Coronary artery (tissue), 2 donors: Measurements from ENCODE around the gene CHCHD2.
"Not testable (repeated sequence)": the region's sequence is repeated elsewhere in the genome, so short reads cannot be mapped to it uniquely, and the experiment has no call there.

ENCODE experiments used
- DNase-seq: peaks from one replicate; pipeline ENCODE4 v3.0.0-alpha.2; 2017; ENCODE audit warnings: low spot score
- H3K27ac ChIP-seq, 2 donors: fragments of 200-600 bp; sonication (generic); one replicate each; pipeline ENCODE4 v1.5.1; 2016 to 2019
- H3K4me3 ChIP-seq: fragments of 200-600 bp; sonication (generic); 2 replicates; pipeline ENCODE4 v1.5.1; 2016; ENCODE audit warnings: mild to moderate bottlenecking, moderate library complexity
- TF ChIP-seq, protein P1 (sequence below): fragments of 200-600 bp; sonication (generic); IDR thresholded peaks from one replicate; pipeline ENCODE4 v1.5.1; 2019; ENCODE audit warnings: antibody characterized with exemption

CHCHD2 gene

GRCh38 chr7:56078196-56078595 is 28.1 kb downstream of the CHCHD2 start:
- peak overlapping the region; percentile 61 to 87 for H3K27ac ChIP-seq
- no peak for DNase-seq

DNA sequence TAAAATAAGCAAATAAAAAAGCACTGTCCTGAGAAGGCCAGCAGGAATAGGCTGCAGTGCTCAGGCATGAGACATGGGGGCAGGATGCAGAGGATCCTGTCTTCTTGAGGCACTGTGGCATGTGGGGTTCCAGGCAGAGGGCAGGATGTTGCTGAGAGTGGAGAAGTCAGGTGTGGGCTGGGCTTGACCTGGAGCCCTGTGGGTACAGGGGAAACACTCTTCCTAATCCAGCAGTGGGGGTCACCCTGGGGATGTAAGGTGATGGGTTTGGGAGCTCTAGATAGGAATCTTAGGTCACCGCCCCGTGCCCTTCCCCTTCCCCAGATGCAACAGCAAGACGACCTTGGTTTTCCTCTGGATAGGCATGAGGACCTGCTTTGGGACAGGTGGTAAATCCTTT is 28.6 kb downstream of the CHCHD2 start:
- no peak overlapping the region for H3K4me3 ChIP-seq
- no peak for DNase-seq
- TF ChIP-seq, protein P1, sequence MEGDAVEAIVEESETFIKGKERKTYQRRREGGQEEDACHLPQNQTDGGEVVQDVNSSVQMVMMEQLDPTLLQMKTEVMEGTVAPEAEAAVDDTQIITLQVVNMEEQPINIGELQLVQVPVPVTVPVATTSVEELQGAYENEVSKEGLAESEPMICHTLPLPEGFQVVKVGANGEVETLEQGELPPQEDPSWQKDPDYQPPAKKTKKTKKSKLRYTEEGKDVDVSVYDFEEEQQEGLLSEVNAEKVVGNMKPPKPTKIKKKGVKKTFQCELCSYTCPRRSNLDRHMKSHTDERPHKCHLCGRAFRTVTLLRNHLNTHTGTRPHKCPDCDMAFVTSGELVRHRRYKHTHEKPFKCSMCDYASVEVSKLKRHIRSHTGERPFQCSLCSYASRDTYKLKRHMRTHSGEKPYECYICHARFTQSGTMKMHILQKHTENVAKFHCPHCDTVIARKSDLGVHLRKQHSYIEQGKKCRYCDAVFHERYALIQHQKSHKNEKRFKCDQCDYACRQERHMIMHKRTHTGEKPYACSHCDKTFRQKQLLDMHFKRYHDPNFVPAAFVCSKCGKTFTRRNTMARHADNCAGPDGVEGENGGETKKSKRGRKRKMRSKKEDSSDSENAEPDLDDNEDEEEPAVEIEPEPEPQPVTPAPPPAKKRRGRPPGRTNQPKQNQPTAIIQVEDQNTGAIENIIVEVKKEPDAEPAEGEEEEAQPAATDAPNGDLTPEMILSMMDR: no peak
- H3K27ac ChIP-seq: peak overlapping the region; percentile 61 to 87

More at GRCh38 chr7:56078196-56078595, 28.1 kb downstream of the CHCHD2 start:
- H3K4me3 ChIP-seq: no peak overlapping the region
- TF ChIP-seq, protein P1: no peak

DNA sequence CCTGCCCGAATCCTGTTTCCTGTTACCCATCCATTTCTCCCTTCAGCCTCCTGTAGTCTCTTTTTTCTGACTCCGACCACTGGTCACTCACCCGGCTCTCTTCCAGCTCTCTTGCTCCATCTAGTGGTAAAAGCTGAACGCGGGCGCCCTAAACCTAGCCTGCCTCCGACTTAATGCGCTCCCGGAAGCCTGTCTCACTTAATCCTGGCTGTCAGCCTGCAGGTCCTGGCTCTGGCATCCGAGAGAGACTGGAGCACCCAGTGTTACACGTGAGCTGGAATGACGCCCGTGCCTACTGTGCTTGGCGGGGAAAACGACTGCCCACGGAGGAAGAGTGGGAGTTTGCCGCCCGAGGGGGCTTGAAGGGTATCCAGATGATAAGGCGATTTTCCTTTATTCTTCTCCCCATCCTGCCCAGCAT is 31.9 kb downstream of the CHCHD2 start:
- TF ChIP-seq, protein P1: peak; percentile 84
- H3K27ac ChIP-seq: peak overlapping the region; percentile 28 to 52
- DNase-seq: peak; percentile 90
- no peak overlapping the region for H3K4me3 ChIP-seq

GRCh38 chr7:56066376-56066775 is 39.9 kb downstream of the CHCHD2 start:
- not testable (repeated sequence) for H3K27ac ChIP-seq, H3K4me3 ChIP-seq, DNase-seq

GRCh38 chr7:56063882-56064625 is 42.2 kb downstream of the CHCHD2 start, which contains the start of gene SUMF2:
SUMF2 (plus strand) TSS chr7:56064286; CDS start chr7:56064312, 26 bp downstream.
- Histone ChIP-seq H3K27ac (peak within 1 kb of the TSS; percentile 93 to 95), H3K4me3 (peak within 1 kb of the TSS; percentile 87)
- TF ChIP-seq, protein P1: no peak
- peak; percentile 95 for DNase-seq

DNA sequence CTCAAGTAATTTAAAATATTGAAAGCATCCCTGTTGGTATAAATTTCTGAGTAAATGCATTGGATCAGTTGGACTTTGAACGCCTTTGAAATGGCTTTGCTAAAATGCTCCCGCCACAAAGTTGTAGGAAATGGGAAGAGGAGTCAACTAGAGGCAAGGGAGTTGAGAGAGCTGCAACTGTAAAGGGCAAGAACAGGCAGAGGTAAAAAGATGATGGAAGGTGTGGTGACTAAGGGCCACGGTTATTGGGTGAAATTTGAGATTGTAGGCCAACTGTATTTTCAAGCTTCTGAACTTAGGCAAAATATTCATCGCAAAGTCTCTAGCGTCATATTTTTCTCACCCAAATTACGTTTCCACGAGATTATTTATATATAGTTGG is 42.8 kb downstream of the CHCHD2 start:
- peak overlapping the region; percentile 87 for H3K4me3 ChIP-seq
- DNase-seq: no peak
- H3K27ac ChIP-seq: peak overlapping the region; percentile 93 to 95
- TF ChIP-seq, protein P1: no peak

DNA sequence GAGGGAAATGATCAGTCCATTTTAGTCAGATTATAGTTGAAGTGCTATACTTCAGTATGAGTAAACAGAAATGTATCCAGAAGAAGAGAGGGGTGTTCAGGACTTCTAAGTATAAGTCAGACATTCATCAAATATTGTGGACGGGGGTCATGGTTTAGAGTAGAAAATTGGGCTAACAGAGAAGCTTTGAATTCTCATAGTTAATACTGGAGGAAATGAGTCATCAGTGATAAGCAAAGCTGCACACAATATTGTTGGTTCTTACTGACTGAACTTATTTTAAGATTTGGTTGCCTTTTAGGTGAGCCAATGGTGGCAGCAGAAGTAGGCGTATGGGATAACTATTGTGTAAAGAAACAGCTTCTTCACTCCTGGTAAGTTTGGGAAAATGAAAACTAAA is 43.9 kb downstream of the CHCHD2 start:
- Histone ChIP-seq H3K4me3 (no peak overlapping the region), H3K27ac (peak overlapping the region in 1 of 2 donors; percentile 24)
- TF ChIP-seq, protein P1: no peak
- no peak for DNase-seq
